HG03342 (cell line): Measurements from ENCODE around the gene NR2E3.
"Not testable (repeated sequence)": the region's sequence is repeated elsewhere in the genome, so short reads cannot be mapped to it uniquely, and the experiment has no call there.

Experiments used
- ATAC-seq: cut with Tn5 transposase; IDR thresholded peaks from one replicate; pipeline ENCODE4 v1.9.1; 2021; ENCODE audit warnings: mild to moderate bottlenecking, moderate library complexity; ENCODE audit not compliant: unreplicated experiment

NR2E3 gene

DNA sequence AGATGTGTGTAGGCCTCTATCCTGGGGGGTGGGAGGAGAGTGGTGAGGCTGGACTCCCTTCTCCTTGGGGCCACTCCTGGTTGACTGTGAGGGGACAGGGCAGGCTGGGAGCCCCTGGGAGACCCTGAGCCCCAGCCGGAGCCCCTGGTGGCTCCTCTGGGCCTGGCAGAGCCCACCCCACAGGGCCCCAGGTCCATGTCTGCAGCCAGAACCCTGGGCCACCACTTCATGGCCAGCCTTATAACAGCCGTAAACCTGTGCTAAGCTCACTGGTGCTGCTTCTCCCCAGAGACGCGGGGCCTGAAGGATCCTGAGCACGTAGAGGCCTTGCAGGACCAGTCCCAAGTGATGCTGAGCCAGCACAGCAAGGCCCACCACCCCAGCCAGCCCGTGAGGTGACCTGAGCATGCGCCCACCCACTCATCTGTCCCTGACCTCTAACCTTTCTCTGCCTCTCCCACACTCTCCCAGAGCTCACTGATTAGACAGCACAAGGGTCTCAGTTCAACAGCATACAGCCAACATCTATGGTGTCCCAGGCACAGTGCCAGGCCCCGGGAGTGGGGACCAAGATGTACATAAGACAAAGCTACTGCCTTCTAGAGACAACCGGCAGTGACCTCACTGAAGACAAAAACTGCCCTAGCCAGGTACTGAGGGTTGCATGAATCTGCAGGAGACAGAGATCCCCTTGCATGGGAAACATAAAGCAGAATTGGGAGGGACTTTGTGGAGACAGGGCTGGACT lies 3.5 kb downstream of the NR2E3 start:
- ATAC-seq: no peak

DNA sequence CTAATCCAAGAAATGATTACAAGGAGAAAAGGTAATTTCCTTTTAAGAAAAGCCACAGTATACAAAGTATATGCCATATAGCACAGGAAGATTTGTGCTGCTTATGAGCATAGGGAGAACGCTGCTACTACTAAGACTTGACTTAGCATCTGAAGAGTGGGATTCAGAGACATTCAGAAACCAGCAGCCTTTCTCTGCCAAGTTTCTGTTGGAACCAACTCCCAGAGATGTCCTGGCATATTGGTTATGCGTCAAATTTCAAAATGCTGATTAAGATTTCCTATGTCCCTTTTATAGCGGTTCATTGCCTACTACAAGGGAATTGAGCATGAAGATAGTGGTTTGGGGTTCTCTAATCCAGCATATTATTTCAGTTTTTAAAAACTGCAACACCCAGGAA lies 4.9 kb downstream of the NR2E3 start:
- no peak for ATAC-seq

- no peak for ATAC-seq
Measured at GRCh38 chr15:71817351-71817750, 7.0 kb downstream of the NR2E3 start.

- no peak for ATAC-seq
Measured at GRCh38 chr15:71820127-71820526, 9.8 kb downstream of the NR2E3 start.

DNA sequence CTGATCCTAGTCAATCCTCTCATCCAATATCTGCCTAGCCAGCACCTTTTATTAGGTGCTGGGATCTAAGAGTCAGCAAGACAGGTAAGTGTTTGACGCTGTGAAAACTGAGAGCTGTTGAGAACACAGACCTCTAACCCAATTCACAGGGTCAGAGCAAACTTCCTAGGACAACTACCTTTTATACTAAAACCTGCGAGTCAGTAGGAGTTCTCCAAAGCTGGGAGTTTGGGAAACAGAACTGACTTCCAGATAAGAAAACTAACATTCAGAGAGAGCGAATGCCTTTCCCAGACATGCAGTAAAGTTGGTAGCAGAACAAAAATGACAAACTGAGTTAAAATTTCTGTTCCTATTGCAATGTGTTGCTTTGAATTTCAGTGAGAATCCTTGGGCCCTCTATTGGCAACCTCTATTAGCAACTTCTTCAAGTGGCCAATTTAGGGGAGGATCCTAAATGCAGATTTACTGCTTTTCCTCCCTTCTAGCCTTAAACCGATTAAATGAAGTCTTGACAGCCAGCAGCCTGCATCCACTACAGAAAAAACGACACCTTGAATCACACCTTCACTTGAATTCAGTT lies 11.3 kb downstream of the NR2E3 start:
- no peak for ATAC-seq

DNA sequence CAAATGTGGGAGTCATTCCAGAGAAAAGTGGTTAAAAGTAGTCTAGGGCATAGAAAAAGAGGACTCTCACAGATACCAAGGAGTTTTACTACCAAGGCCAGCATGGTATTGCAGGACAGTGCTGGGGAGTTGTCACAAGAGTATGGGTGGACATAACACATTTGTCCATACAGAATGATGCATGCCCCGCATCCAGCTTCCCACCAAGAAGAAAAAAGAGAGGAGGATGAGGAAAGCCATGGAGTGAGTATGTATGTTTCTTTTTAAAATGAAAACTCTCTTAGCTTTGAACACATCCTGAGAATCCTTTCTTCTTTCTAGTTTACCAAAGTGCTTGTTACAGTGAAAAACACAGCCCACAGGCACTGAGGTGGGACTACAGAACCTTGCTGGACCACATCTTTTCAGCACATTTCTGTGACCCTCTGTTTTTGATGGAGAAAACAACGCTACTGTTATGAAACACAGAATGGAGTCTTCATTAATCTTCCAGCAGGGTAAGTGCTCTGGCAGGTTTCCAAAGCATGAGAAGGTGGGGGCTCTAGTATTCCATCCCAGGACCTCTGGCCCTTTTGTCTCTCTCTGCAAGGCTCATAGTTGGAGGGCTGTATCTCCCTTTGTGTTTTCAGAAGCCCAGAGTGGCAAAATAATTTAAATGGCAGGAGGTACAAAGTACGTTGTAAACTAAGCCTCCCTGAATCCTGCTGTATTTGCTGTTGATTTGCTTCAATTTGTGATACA lies 12.7 kb downstream of the NR2E3 start:
- ATAC-seq: no peak

GRCh38 chr15:71823801-71824200 lies 13.4 kb downstream of the NR2E3 start:
- ATAC-seq: no peak

DNA sequence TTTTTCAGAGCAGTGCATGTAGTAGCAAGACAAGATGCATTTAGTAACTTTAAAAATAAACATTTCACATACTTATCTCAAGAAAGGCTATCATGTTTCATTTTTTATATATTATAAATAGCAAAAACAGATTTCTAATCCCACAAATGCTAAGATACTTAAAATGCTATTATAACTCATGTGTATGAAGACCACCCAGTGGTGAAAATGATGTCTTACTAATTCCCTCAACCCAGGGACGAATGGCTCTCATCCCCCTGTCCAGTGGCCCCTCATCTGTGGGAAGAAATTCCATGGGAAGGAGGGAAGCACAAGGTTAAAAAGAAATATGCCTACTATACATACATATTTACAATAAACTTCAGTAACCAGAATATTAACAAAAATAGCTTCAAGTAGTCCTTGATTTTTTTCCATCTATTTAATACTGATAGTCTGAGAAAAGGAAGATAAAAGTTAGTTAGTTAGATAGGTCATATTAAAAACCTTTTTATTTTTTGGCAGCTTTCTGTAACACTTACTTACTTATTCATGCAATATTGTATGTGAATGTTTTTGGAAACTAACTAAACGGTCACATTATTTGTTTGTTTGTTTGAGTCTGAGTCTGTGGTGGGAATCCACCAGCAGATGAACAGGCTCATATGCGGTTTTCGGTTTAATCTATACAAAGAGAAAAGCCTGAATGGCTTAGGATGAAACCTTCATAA lies 14.8 kb downstream of the NR2E3 start:
- no peak for ATAC-seq

GRCh38 chr15:71826196-71826595 lies 15.8 kb downstream of the NR2E3 start:
- ATAC-seq: no peak

GRCh38 chr15:71830981-71831380 lies 20.6 kb downstream of the NR2E3 start:
- no peak for ATAC-seq

GRCh38 chr15:71841563-71841962 lies 31.2 kb downstream of the NR2E3 start:
- ATAC-seq: no peak

DNA sequence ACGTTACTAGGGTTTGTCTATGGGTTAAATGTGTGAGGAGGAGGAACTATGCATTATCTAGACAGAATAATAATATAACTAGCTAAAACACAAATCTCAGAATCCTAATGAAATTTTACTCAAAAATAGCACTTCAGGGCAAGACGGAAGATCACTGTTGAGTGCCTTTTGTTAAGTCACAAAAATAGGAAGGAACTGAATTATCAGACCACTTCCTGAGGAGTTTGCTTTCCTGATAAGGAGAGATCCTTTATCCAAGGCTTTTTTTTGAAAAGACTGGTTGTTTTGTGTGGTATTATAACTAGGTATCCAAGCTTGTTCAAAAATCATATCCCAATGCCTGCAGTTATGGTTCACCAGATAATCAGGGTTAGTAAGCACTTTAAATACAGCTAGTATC lies 34.6 kb downstream of the NR2E3 start:
- no peak for ATAC-seq

- ATAC-seq: no peak
Measured at GRCh38 chr15:71853543-71853942, 43.2 kb downstream of the NR2E3 start.

- ATAC-seq: not testable (repeated sequence)
Measured at GRCh38 chr15:71858232-71858631, 47.9 kb downstream of the NR2E3 start.
